ENCODE data around the gene C9orf78. TPM values are rescaled to one million over a fixed set of nuclear protein-coding genes. Genes with fewer than 3 reads are reported as not detected.

Gene C9orf78
- total RNA-seq, 5 donors from 2014 or later (not counting 1 experiment from before 2014, with no cell fraction given), result 80.5 to 112 (median 90.2) TPM

GRCh38 chr9:129848712-129849441, 13.8 kb upstream of the C9orf78 start:
- no peaks in the 10 kb centered on the region for H3K27me3 Mint-ChIP-seq
- 83% methylated on average over 2 of the region's 4 CpGs for WGBS (ENCODE audit: insufficient coverage)
- H3K27ac Mint-ChIP-seq, result peak overlapping the region in 1 of 2 donors; percentile 44
- peaks cover 32 to 50% (median 40%) of the 10 kb centered on the region in 3 donors for H3K4me1 Mint-ChIP-seq
- CTCF ChIA-PET, result interaction anchor here (0.6 to 1.0 kb wide), 2 partner anchors 85 to 719 kb away, joined by 4 to 5 read pairs; no protein-coding TSS in a partner anchor
- Histone ChIP-seq H3K4me3 (ENCODE audit: control insufficient read depth in 1 of 2, extremely low read depth in 1 of 2, low read length in 1 of 2) (no peak overlapping the region), H3K27me3 (replicated peaks in 1 of 2; ENCODE audit: control insufficient read depth in 2 of 2, extremely low read depth in 1 of 2, insufficient read depth in 2 of 2, low read length in 1 of 2) (no peaks in the 10 kb centered on the region), H3K27ac (ENCODE audit: low read length) (no peak overlapping the region), H3K9me3 (no peaks in the 10 kb centered on the region), H3K4me1 (ENCODE audit: control insufficient read depth in 1 of 2, extremely low read depth in 1 of 2, insufficient read depth in 2 of 2, low read length in 2 of 2) (peaks cover 15 to 22% of the 10 kb centered on the region in 2 experiments), H3K36me3 (ENCODE audit: control insufficient read depth in 2 of 2, extremely low read depth in 1 of 2, insufficient read depth in 1 of 2, low read length in 1 of 2) (peaks cover 9 to 41% of the 10 kb centered on the region in 2 donors)
- no peaks in the 10 kb centered on the region for H3K9me3 Mint-ChIP-seq
- no peak for DNase-seq
- H3K36me3 Mint-ChIP-seq, result peaks cover 30% of the 10 kb centered on the region
- ATAC-seq (replicated peaks in 1 of 4), result no peak
- no peak overlapping the region for H3K4me3 Mint-ChIP-seq
- POLR2A ChIA-PET, result interaction anchor here in 1 of 2 donors (0.6 kb wide), 1 partner anchor 435 kb away, joined by 4 read pairs; no protein-coding TSS in a partner anchor

- Histone ChIP-seq H3K4me3 (ENCODE audit: control insufficient read depth in 1 of 2, extremely low read depth in 1 of 2, low read length in 1 of 2) (no peak overlapping the region), H3K27ac (ENCODE audit: low read length) (peak overlapping the region; percentile 37), H3K9me3 (no peaks in the 10 kb centered on the region), H3K27me3 (replicated peaks in 1 of 2; ENCODE audit: control insufficient read depth in 2 of 2, extremely low read depth in 1 of 2, insufficient read depth in 2 of 2, low read length in 1 of 2) (no peaks in the 10 kb centered on the region), H3K36me3 (ENCODE audit: control insufficient read depth in 2 of 2, extremely low read depth in 1 of 2, insufficient read depth in 1 of 2, low read length in 1 of 2) (peaks cover 5 to 14% of the 10 kb centered on the region in 2 donors), H3K4me1 (ENCODE audit: control insufficient read depth in 1 of 2, extremely low read depth in 1 of 2, insufficient read depth in 2 of 2, low read length in 2 of 2) (peaks cover 19 to 27% of the 10 kb centered on the region in 2 experiments)
- WGBS (ENCODE audit: insufficient coverage), result no CpG with 5 or more reads among the region's 2 CpGs
- Mint-ChIP-seq H3K9me3 (no peaks in the 10 kb centered on the region), H3K27ac (peak overlapping the region; percentile 90 to 94), H3K27me3 (no peaks in the 10 kb centered on the region), H3K4me3 (peak overlapping the region in 1 of 3 donors; percentile 44), H3K36me3 (peaks cover 8% of the 10 kb centered on the region), H3K4me1 (peaks cover 37 to 48% (median 47%) of the 10 kb centered on the region in 3 donors)
- ChIA-PET POLR2A (no interaction called here), CTCF (interaction anchor here in 1 of 2 donors (0.6 to 1.0 kb wide), 2 partner anchors 8 to 391 kb away, joined by 3 to 5 read pairs; no protein-coding TSS in a partner anchor)
- ATAC-seq (replicated peaks in 1 of 4) (peak in 2 of 4 experiments; percentile 23 to 54), DNase-seq (no peak)
These were observed 10.3 kb upstream of the C9orf78 start for GRCh38 chr9:129845373-129845772.

GRCh38 chr9:129841071-129841470, 6.0 kb upstream of the C9orf78 start:
- Histone ChIP-seq H3K27ac (ENCODE audit: low read length) (no peak overlapping the region), H3K9me3 (no peaks in the 10 kb centered on the region), H3K4me3 (ENCODE audit: control insufficient read depth in 1 of 2, extremely low read depth in 1 of 2, low read length in 1 of 2) (no peak overlapping the region), H3K4me1 (ENCODE audit: control insufficient read depth in 1 of 2, extremely low read depth in 1 of 2, insufficient read depth in 2 of 2, low read length in 2 of 2) (peaks cover 45 to 60% of the 10 kb centered on the region in 2 experiments), H3K27me3 (replicated peaks in 1 of 2; ENCODE audit: control insufficient read depth in 2 of 2, extremely low read depth in 1 of 2, insufficient read depth in 2 of 2, low read length in 1 of 2) (no peaks in the 10 kb centered on the region), H3K36me3 (ENCODE audit: control insufficient read depth in 2 of 2, extremely low read depth in 1 of 2, insufficient read depth in 1 of 2, low read length in 1 of 2) (peaks cover 5 to 7% of the 10 kb centered on the region in 2 donors)
- H3K4me1 Mint-ChIP-seq, result peaks cover 70 to 74% (median 72%) of the 10 kb centered on the region in 3 donors
- WGBS (ENCODE audit: insufficient coverage), result no CpG with 5 or more reads among the region's 4 CpGs
- POLR2A ChIA-PET, result no interaction called here
- no peak for ATAC-seq (replicated peaks in 1 of 4)
- peak overlapping the region; percentile 76 to 86 for H3K27ac Mint-ChIP-seq
- DNase-seq, result no peak
- CTCF ChIA-PET, result interaction anchor here in 1 of 2 donors (0.5 kb wide), 1 partner anchor 83 kb away, joined by 4 read pairs; no protein-coding TSS in a partner anchor
- peak overlapping the region in 1 of 3 donors; percentile 97 for H3K4me3 Mint-ChIP-seq
- peaks cover 5% of the 10 kb centered on the region for H3K36me3 Mint-ChIP-seq
- no peaks in the 10 kb centered on the region for H3K9me3 Mint-ChIP-seq
- H3K27me3 Mint-ChIP-seq, result no peaks in the 10 kb centered on the region

- peaks cover 5 to 7% of the 10 kb centered on the region in 2 donors for H3K36me3 ChIP-seq (ENCODE audit: control insufficient read depth in 2 of 2, extremely low read depth in 1 of 2, insufficient read depth in 1 of 2, low read length in 1 of 2)
- Mint-ChIP-seq H3K27ac (peak overlapping the region; percentile 84 to 86), H3K27me3 (no peaks in the 10 kb centered on the region), H3K4me3 (peak overlapping the region; percentile 25 to 97 (median 31)), H3K4me1 (peaks cover 65 to 70% (median 67%) of the 10 kb centered on the region in 3 donors), H3K36me3 (peaks cover 5% of the 10 kb centered on the region), H3K9me3 (no peaks in the 10 kb centered on the region)
- no peaks in the 10 kb centered on the region for H3K9me3 ChIP-seq
- no peak for ATAC-seq (replicated peaks in 1 of 4)
- H3K4me3 ChIP-seq (ENCODE audit: control insufficient read depth in 1 of 2, extremely low read depth in 1 of 2, low read length in 1 of 2), result no peak overlapping the region
- DNase-seq, result peak in 8 of 35 experiments; percentile 9 to 41 (median 14)
- H3K27me3 ChIP-seq (replicated peaks in 1 of 2; ENCODE audit: control insufficient read depth in 2 of 2, extremely low read depth in 1 of 2, insufficient read depth in 2 of 2, low read length in 1 of 2), result no peaks in the 10 kb centered on the region
- H3K27ac ChIP-seq (ENCODE audit: low read length), result peak overlapping the region; percentile 60
- H3K4me1 ChIP-seq (ENCODE audit: control insufficient read depth in 1 of 2, extremely low read depth in 1 of 2, insufficient read depth in 2 of 2, low read length in 2 of 2), result peaks cover 41 to 60% of the 10 kb centered on the region in 2 experiments
- 34% methylated on average over 6 of the region's 8 CpGs for WGBS (ENCODE audit: insufficient coverage)
- ChIA-PET POLR2A (no interaction called here), CTCF (no interaction called here)
These were observed 5.0 kb upstream of the C9orf78 start for GRCh38 chr9:129840034-129840433.

- H3K36me3 Mint-ChIP-seq, result peaks cover 5% of the 10 kb centered on the region
- 48% methylated on average over 7 of the region's 10 CpGs for WGBS (ENCODE audit: insufficient coverage)
These were observed 4.4 kb upstream of the C9orf78 start for GRCh38 chr9:129839324-129840023.

GRCh38 chr9:129838707-129839259, 3.7 kb upstream of the C9orf78 start:
- H3K36me3 ChIP-seq (ENCODE audit: control insufficient read depth in 2 of 2, extremely low read depth in 1 of 2, insufficient read depth in 1 of 2, low read length in 1 of 2), result peaks cover 5 to 7% of the 10 kb centered on the region in 2 donors
- DNase-seq, result peak in 1 of 35 experiments; percentile 32
- H3K9me3 ChIP-seq, result no peaks in the 10 kb centered on the region
- Mint-ChIP-seq H3K27ac (peak overlapping the region; percentile 91 to 94), H3K4me1 (peaks cover 70 to 79% (median 78%) of the 10 kb centered on the region in 3 donors), H3K27me3 (no peaks in the 10 kb centered on the region), H3K9me3 (no peaks in the 10 kb centered on the region), H3K36me3 (peaks cover 5% of the 10 kb centered on the region), H3K4me3 (peak overlapping the region; percentile 61 to 97 (median 68))
- no peaks in the 10 kb centered on the region for H3K27me3 ChIP-seq (replicated peaks in 1 of 2; ENCODE audit: control insufficient read depth in 2 of 2, extremely low read depth in 1 of 2, insufficient read depth in 2 of 2, low read length in 1 of 2)
- no peak for ATAC-seq (replicated peaks in 1 of 4)
- CTCF ChIA-PET, result interaction anchor here in 1 of 2 donors (0.8 kb wide), 1 partner anchor 46 kb away, joined by 3 read pairs; no protein-coding TSS in a partner anchor
- 76% methylated on average over 9 of the region's 12 CpGs for WGBS (ENCODE audit: insufficient coverage)
- H3K4me3 ChIP-seq (ENCODE audit: control insufficient read depth in 1 of 2, extremely low read depth in 1 of 2, low read length in 1 of 2), result peak overlapping the region in 1 of 2 donors; percentile 25
- POLR2A ChIA-PET, result no interaction called here
- peaks cover 45 to 62% of the 10 kb centered on the region in 2 experiments for H3K4me1 ChIP-seq (ENCODE audit: control insufficient read depth in 1 of 2, extremely low read depth in 1 of 2, insufficient read depth in 2 of 2, low read length in 2 of 2)
- H3K27ac ChIP-seq (ENCODE audit: low read length), result peak overlapping the region; percentile 60

More at GRCh38 chr9:129839324-129840023, 4.4 kb upstream of the C9orf78 start:
- H3K9me3 ChIP-seq, result no peaks in the 10 kb centered on the region
- peak overlapping the region; percentile 91 to 94 for H3K27ac Mint-ChIP-seq
- no peak for ATAC-seq (replicated peaks in 1 of 4)
- ChIA-PET POLR2A (no interaction called here), CTCF (interaction anchor here in 1 of 2 donors (0.8 kb wide), 1 partner anchor 46 kb away, joined by 3 read pairs; no protein-coding TSS in a partner anchor)
- H3K27me3 ChIP-seq (replicated peaks in 1 of 2; ENCODE audit: control insufficient read depth in 2 of 2, extremely low read depth in 1 of 2, insufficient read depth in 2 of 2, low read length in 1 of 2), result no peaks in the 10 kb centered on the region
- peaks cover 63 to 72% (median 71%) of the 10 kb centered on the region in 3 donors for H3K4me1 Mint-ChIP-seq
- H3K36me3 ChIP-seq (ENCODE audit: control insufficient read depth in 2 of 2, extremely low read depth in 1 of 2, insufficient read depth in 1 of 2, low read length in 1 of 2), result peaks cover 5 to 7% of the 10 kb centered on the region in 2 donors
- H3K4me3 Mint-ChIP-seq, result peak overlapping the region; percentile 61 to 97 (median 68)
- H3K27me3 Mint-ChIP-seq, result no peaks in the 10 kb centered on the region
- H3K4me3 ChIP-seq (ENCODE audit: control insufficient read depth in 1 of 2, extremely low read depth in 1 of 2, low read length in 1 of 2), result no peak overlapping the region
- H3K4me1 ChIP-seq (ENCODE audit: control insufficient read depth in 1 of 2, extremely low read depth in 1 of 2, insufficient read depth in 2 of 2, low read length in 2 of 2), result peaks cover 38 to 58% of the 10 kb centered on the region in 2 experiments
- no peak for DNase-seq
- peak overlapping the region; percentile 60 for H3K27ac ChIP-seq (ENCODE audit: low read length)
- no peaks in the 10 kb centered on the region for H3K9me3 Mint-ChIP-seq
